NCI-H1436 (cell line): Measurements from ENCODE around the gene BCAS1.

ENCODE experiments used
- DNase-seq: peaks from one replicate; lab custom pipeline; 2025; lab: John Stamatoyannopoulos, UW

Gene BCAS1

GRCh38 chr20:54078296-54078984 is 8.0 kb upstream of the BCAS1 start:
- DNase-seq: no peak

DNA sequence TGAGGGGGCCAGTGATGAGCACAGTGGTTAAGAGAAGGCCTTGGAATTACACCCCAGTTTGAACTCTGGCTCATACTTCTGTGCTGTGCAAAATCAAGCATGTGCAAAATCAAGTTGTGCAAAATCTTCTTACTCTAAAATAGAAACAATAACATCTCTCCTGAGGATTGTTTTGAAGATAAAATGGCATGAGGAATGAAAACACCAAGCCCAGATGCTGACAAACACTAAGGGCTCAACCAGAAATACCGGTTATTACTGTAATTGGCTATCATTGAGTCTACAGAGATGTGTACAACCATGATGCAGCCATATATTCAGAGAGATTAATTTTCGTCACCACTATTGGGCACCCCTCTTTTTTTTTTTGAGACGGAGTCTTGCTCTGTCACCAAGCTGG is 5.9 kb upstream of the BCAS1 start:
- no peak for DNase-seq

DNA sequence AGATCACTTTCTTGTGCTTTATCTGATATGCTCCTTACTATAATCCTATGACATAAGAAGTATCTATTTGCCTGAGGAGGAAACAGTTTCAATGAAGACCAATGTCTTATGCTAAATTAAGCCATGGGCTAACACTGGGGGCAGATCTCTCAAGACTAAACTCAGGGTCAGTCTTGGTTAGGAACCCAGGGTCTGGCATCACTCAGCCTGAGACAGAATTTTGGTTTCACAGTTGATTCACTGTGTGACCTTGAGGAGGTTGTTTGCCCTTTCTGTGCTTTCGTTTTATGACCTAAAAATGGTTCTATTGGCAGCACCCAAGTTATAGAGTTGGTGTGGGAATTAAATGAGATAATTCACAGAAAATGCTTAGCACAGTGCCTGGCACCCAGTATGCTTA is 4.9 kb upstream of the BCAS1 start:
- no peak for DNase-seq

GRCh38 chr20:54074511-54074910 is 4.1 kb upstream of the BCAS1 start:
- no peak for DNase-seq

DNA sequence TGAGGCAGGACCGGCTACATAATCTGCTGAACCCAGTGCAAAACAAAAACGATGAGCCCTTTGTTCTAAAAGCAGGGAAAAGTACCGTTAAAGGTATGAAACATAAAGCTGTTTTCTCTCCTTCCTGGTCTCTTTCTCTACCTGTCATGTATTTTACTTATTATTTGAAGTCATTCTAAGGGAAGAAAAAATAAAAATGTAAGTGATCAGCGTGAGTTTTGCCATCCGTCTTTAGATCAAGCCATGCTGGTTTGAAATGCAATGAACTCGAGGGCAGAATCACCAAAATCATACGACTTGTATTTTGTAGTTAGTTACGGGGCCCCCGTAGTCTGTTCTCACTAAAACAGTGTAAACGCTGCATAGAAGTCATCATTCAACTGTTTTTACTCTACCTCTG is 2.9 kb upstream of the BCAS1 start:
- no peak for DNase-seq

DNA sequence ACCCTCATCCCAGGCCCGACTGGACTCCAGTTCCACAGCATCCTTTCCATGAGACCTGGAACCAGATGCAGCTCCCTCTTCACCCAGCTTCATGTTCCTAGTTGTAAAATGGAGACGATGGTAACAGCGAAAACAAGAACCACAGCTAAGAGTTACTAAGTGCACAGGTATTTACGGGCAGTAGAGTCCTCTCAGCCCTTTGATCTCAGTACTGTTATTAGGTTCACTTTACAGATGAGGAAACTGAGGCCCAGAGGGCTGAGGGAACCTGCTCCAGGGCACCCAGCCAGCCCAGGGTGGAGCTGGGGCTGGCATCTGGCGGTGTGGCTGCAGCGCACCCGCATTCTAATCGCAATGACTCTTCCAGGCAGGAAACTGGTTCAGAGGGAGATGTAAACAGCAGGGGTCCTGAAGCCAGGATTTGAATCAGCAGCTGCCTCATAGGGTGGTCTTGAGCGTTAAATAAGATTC is 858 bp downstream of the BCAS1 start:
- no peak for DNase-seq

GRCh38 chr20:54068966-54069365 is 1.4 kb downstream of the BCAS1 start:
- no peak for DNase-seq

DNA sequence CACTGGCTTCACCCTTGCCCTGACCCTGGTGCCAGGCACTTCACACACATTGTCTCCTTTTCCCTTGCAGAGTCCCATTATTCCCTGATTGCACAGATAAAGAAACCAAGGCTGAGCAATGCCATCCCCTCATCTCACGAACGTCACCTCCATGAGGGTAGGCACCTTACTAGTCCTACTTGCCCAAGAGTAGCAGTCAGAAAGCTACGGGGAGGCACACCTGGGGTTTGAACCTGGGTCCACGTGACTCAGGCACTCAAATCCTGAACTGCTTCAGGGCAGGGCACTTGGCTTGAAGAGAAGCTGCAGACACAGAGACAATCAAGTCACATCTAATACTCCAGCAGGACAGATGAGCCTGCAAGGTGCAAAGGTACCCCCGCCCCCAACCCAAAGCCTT is 1.9 kb downstream of the BCAS1 start:
- DNase-seq: no peak

DNA sequence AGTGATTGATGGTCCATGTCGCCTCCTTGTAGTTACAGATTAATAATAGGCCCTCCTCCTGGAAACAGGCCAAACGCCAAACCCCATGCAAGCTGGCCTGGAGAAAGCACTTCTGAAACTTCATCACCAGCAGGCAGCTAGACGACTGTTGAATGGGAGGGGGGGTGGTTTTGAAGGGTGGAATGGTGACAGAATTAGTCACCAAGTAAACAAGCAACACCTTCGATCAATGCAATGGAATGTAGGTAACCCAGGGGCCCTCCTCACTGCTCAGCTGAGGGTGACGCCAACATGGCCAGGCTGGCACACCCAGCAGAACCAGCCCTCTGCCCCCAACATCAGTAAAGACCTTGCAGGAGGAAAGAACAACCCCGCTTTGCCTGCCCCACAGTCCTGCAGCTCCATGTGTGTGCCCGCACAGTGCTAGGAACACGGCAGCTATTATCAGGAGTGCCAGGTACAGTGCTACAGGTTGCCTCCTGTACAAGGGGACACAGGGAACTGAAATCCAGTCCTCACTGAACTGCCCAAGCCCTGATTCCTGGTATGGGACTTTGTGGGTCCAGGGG is 2.7 kb downstream of the BCAS1 start:
- no peak for DNase-seq

DNA sequence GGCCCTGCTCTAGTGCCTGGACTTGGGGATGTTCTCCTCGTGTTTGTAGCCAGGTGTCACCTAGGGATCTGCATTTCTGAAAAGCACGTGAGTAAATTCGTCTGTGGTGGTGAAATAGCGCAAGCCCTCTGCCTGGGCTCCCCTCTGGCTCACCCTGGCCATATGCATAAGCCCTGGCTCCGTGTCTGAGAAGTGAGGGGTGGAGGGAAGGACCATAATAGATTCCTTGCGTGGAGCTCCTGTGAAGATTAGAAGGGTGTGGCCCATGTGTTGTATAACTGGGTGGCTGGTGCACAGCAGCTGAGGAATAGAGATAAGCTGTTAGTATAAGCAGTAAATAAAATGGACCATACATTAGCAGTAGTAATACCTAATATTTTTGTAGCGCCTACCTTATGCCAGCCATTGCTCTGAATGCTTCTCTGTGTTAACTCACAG is 4.8 kb downstream of the BCAS1 start:
- no peak for DNase-seq

DNA sequence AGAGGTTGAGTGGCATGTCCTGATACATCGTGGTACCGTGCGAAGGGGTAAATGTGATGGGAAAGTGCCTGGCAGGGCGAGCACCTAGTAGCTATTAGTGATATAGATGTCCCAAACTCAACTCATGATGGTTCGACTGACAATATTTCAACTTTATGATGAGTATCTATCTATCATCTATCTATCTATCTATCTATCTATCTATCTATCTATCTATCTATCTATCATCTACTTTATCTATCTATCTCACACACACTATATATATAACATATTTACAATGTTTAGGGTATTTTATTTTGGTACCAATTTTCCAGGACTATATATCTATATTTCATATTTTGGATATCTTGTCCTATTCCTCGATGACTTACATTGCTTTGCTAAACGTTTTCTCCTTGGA is 5.5 kb downstream of the BCAS1 start:
- DNase-seq: no peak

DNA sequence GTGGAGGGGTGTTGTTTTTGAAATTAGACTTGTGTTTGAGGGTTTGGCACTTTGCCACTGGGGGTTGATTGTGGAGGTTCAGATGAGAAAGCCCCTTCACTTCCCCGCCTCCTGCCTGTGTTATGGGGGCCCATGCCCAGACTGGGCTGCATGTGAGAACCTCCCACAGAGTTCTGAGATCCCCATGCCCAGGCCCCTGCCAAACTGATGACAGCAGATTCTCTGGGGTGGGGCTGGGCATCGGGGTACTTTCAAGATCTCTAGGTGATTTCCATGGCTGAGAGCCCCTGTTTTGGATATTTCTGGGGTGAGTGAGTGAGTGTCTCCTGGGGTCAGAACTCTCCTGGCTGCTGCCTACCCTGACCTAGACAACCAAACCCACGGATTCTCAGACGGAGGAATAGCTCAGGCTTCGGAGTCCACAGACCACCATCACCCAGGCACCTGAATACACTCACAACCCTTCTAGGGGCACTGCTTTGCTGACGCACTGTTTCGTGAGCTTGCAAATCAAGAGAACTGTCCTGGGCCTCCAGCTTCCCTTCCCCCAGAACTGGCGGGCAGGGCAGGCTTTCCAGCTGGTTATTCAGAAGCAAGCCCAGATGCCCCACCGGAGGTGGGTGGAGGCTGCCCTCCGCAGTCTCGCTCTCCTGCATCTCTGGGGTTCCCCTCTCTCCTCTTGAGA is 6.3 kb downstream of the BCAS1 start:
- no peak for DNase-seq

DNA sequence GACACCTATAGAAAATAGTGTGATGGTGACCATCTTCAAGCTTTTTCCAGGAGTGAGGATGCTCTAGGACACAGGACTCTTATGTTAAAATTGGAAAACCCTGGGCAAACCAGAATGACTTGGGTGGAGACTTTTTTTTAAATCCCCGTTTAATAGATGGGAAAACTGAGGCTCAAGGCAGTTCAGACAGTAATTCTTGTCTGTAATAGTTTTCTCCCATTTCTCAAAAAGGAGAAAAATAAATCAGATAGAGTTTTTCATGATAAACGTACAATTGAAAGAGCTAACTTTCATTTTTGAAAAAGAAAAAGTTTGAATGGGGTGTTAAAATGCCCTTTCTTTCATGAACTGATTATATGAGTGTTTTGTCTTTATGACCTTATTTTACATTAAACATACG is 6.8 kb downstream of the BCAS1 start:
- DNase-seq: no peak

DNA sequence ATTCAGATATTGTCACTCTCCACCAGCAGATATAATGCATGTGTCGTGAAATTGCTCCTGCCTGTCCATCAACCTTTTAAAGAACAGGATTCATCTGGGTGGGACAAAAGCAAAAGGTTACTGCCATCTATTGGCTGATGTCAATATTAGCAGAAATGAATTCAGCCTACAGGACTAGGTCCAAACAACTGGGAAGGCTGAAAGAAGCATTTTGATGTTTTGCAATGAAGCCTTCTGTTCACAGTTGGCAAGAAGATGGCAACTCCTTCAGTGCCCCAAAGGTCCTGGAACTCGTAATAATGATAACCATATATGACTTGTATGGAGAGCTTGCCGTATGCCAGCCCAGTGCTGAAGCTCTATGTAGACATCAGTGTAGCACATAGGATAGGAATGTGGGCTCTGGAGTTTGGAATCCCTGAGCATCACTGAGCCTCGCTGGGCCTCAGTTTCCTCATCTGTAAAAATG is 7.5 kb downstream of the BCAS1 start:
- peak; percentile 5 for DNase-seq

DNA sequence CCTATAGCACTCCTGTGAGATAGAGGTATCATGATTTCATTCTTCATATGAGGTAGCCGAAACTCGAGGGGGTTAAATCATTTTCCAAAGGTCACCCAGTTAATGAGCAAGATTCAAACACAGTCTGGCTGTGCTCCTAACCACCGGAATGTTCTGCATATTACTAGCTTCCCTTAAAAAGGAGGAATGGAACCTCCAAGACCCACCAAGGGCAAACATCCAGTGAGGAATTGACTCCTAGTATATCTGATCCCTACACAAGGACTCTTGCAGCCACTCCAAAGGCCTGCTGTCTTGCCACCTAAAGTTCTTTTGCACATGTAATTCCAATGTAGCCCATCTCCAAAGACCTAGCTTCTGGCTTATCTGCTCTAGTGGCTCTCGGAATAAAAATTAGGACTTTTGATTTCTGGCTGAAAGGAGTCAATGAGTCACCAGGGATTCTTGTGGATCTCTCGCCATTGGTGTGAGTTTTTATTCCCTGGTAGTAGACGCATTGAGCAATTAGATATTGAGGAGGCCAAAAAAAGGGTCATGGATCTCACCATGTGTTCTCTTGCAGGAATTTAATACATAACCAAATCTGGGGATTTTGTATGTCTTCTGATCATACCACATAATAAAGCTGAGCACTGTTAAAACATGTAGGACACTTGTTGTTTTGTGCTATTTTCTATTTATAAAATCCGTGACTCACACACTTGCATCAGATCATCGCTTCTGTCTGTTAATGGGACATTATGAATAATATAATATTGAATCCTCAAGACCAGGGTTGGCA is 9.1 kb downstream of the BCAS1 start:
- no peak for DNase-seq

- DNase-seq: no peak
Observed at GRCh38 chr20:54059691-54060364, 10.6 kb downstream of the BCAS1 start.

GRCh38 chr20:54058420-54059139 is 11.8 kb downstream of the BCAS1 start:
- no peak for DNase-seq

GRCh38 chr20:54056762-54057639 is 13.4 kb downstream of the BCAS1 start:
- no peak for DNase-seq

- no peak for DNase-seq
Observed at GRCh38 chr20:54054516-54054915, 15.9 kb downstream of the BCAS1 start.

GRCh38 chr20:54051068-54051467 is 19.3 kb downstream of the BCAS1 start:
- DNase-seq: no peak
